ENCODE data around the gene CDKL5. TPM values are rescaled to one million over a fixed set of nuclear protein-coding genes. Genes with fewer than 3 reads are reported as not detected.

Gene CDKL5
- polyA plus RNA-seq, 2 donors = 1.5 to 1.6 TPM

- no peak overlapping the region for H3K4me3 ChIP-seq (ENCODE audit: low read depth in 1 of 2, low read length in 2 of 2)
- no peaks in the 10 kb centered on the region for H3K4me1 ChIP-seq (ENCODE audit: control insufficient read depth in 2 of 2, insufficient read depth in 2 of 2, low read length in 1 of 2)
- no peaks in the 10 kb centered on the region for H3K36me3 ChIP-seq (ENCODE audit: control insufficient read depth in 2 of 2, insufficient read depth in 2 of 2, low read length in 1 of 2)
- 86 to 88% methylated on average over 7 of the region's 7 CpGs for WGBS, 2 donors
- no peak overlapping the region for H3K27ac ChIP-seq (ENCODE audit: low read depth in 2 of 2, low read length in 1 of 2)
- no peaks in the 10 kb centered on the region for H3K27me3 ChIP-seq (ENCODE audit: control insufficient read depth in 1 of 2, insufficient read depth in 2 of 2, low read length in 2 of 2)
- peaks cover 0 to 3% of the 10 kb centered on the region in 2 donors for H3K9me3 ChIP-seq (ENCODE audit: control insufficient read depth in 2 of 2, insufficient read depth in 1 of 2, low read depth in 1 of 2, low read length in 1 of 2)
Measured at GRCh38 chrX:18687856-18688495, 262.6 kb downstream of the CDKL5 start.

DNA sequence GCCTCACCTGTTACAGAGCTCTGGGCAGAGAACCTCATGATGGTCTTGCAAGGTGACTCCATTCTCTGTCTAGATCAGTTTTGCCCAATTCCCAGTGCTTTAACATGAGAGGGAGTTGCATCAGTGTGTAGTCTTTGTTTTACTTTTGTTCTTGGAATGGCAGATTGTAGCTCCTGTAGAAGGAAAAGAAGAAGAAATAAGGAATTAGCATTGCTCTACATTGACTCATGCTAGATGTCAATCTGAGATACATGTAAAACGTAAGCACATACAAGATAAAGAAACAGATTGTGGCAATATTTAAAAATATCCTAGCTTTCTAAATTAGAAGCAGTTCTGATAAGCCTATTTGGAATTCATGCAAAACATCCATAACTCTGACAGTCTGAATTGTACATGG lies 266.0 kb downstream of the CDKL5 start:
- H3K27ac ChIP-seq (ENCODE audit: low read depth in 2 of 2, low read length in 1 of 2) = no peak overlapping the region
- no peak overlapping the region for H3K4me3 ChIP-seq (ENCODE audit: low read depth in 1 of 2, low read length in 2 of 2)
- no peaks in the 10 kb centered on the region for H3K36me3 ChIP-seq (ENCODE audit: control insufficient read depth in 2 of 2, insufficient read depth in 2 of 2, low read length in 1 of 2)
- H3K27me3 ChIP-seq (ENCODE audit: control insufficient read depth in 1 of 2, insufficient read depth in 2 of 2, low read length in 2 of 2) = no peaks in the 10 kb centered on the region
- peaks cover 0 to 6% of the 10 kb centered on the region in 2 donors for H3K9me3 ChIP-seq (ENCODE audit: control insufficient read depth in 2 of 2, insufficient read depth in 1 of 2, low read depth in 1 of 2, low read length in 1 of 2)
- H3K4me1 ChIP-seq (ENCODE audit: control insufficient read depth in 2 of 2, insufficient read depth in 2 of 2, low read length in 1 of 2) = no peaks in the 10 kb centered on the region
- WGBS, 2 donors = 44 to 53% methylated on average over 1 of the region's 1 CpG

GRCh38 chrX:18692541-18692940 lies 267.1 kb downstream of the CDKL5 start:
- H3K9me3 ChIP-seq (ENCODE audit: control insufficient read depth in 2 of 2, insufficient read depth in 1 of 2, low read depth in 1 of 2, low read length in 1 of 2) = peaks cover 0 to 6% of the 10 kb centered on the region in 2 donors
- no peaks in the 10 kb centered on the region for H3K27me3 ChIP-seq (ENCODE audit: control insufficient read depth in 1 of 2, insufficient read depth in 2 of 2, low read length in 2 of 2)
- 83 to 90% methylated on average over 4 of the region's 4 CpGs for WGBS, 2 donors
- H3K27ac ChIP-seq (ENCODE audit: low read depth in 2 of 2, low read length in 1 of 2) = no peak overlapping the region
- no peaks in the 10 kb centered on the region for H3K4me1 ChIP-seq (ENCODE audit: control insufficient read depth in 2 of 2, insufficient read depth in 2 of 2, low read length in 1 of 2)
- H3K36me3 ChIP-seq (ENCODE audit: control insufficient read depth in 2 of 2, insufficient read depth in 2 of 2, low read length in 1 of 2) = no peaks in the 10 kb centered on the region
- no peak overlapping the region for H3K4me3 ChIP-seq (ENCODE audit: low read depth in 1 of 2, low read length in 2 of 2)

DNA sequence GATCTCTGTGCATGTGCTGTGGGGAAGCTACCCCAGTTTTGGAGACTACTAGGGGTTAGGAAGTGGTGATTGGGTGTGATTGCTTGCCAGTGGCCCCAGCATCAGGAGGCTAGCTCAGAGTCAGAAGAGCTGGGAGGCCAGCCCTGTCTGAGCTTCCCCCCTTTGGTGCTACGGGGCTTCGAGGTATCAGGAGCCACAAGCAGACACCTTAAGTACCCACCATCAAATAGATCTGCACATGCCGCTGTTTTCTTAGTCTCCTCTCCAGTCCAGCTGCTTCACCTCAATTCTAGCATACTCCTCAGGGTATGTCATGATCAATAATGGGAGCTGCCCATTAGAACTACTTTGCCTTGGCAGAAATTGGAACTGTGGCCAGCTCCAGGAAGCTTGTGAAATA lies 271.2 kb downstream of the CDKL5 start:
- Histone ChIP-seq H3K4me3 (ENCODE audit: low read depth in 1 of 2, low read length in 2 of 2) (no peak overlapping the region), H3K4me1 (ENCODE audit: control insufficient read depth in 2 of 2, insufficient read depth in 2 of 2, low read length in 1 of 2) (no peaks in the 10 kb centered on the region), H3K9me3 (ENCODE audit: control insufficient read depth in 2 of 2, insufficient read depth in 1 of 2, low read depth in 1 of 2, low read length in 1 of 2) (peaks cover 0 to 3% of the 10 kb centered on the region in 2 donors), H3K27me3 (ENCODE audit: control insufficient read depth in 1 of 2, insufficient read depth in 2 of 2, low read length in 2 of 2) (no peaks in the 10 kb centered on the region), H3K36me3 (ENCODE audit: control insufficient read depth in 2 of 2, insufficient read depth in 2 of 2, low read length in 1 of 2) (no peaks in the 10 kb centered on the region), H3K27ac (ENCODE audit: low read depth in 2 of 2, low read length in 1 of 2) (no peak overlapping the region)
- 75 to 92% methylated on average over 3 of the region's 3 CpGs for WGBS, 2 donors

- Histone ChIP-seq H3K27me3 (ENCODE audit: control insufficient read depth in 1 of 2, insufficient read depth in 2 of 2, low read length in 2 of 2) (no peaks in the 10 kb centered on the region), H3K27ac (ENCODE audit: low read depth in 2 of 2, low read length in 1 of 2) (no peak overlapping the region), H3K9me3 (ENCODE audit: control insufficient read depth in 2 of 2, insufficient read depth in 1 of 2, low read depth in 1 of 2, low read length in 1 of 2) (peaks cover 0 to 3% of the 10 kb centered on the region in 2 donors), H3K4me3 (ENCODE audit: low read depth in 1 of 2, low read length in 2 of 2) (no peak overlapping the region), H3K4me1 (ENCODE audit: control insufficient read depth in 2 of 2, insufficient read depth in 2 of 2, low read length in 1 of 2) (no peaks in the 10 kb centered on the region), H3K36me3 (ENCODE audit: control insufficient read depth in 2 of 2, insufficient read depth in 2 of 2, low read length in 1 of 2) (no peaks in the 10 kb centered on the region)
- 88 to 92% methylated on average over 12 of the region's 12 CpGs for WGBS, 2 donors
Measured at GRCh38 chrX:18698737-18699650, 273.6 kb downstream of the CDKL5 start.

DNA sequence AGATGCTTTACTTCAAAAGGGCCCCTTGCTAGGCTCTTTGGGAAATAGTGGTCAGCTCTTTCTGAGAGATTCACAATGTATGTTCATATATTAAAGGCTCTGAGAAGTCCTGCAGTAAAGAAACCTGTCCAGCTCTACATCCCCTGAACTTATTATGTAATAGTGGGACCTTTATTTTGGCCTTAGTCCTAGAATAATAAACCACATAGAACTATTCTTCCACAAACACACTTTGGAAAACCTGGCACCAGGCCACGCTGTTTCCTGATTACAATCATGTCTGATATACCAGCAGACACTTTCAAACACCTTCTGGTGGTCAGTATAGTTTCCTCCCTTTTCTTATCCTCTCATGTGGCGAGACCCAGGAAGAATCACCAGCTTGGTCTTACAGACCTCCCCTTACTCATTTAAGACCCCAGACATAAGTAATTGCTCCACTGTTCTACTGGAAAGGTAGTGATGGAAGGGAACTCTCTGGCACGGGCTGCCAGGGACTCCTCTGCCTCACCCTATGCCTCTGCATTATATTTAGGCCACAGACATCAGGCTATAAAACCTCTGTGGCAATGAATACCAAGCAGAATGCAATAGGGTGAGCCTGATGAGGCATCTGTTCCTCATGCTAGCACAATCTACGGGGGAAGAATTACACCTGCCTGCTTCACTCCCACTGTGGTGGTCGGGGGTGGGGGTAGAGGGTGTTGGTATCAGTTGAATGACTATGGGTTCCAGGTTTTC lies 276.4 kb downstream of the CDKL5 start:
- Histone ChIP-seq H3K36me3 (ENCODE audit: control insufficient read depth in 2 of 2, insufficient read depth in 2 of 2, low read length in 1 of 2) (no peaks in the 10 kb centered on the region), H3K4me3 (ENCODE audit: low read depth in 1 of 2, low read length in 2 of 2) (no peak overlapping the region), H3K27ac (ENCODE audit: low read depth in 2 of 2, low read length in 1 of 2) (peak overlapping the region in 1 of 2 donors; percentile 25), H3K9me3 (ENCODE audit: control insufficient read depth in 2 of 2, insufficient read depth in 1 of 2, low read depth in 1 of 2, low read length in 1 of 2) (no peaks in the 10 kb centered on the region), H3K27me3 (ENCODE audit: control insufficient read depth in 1 of 2, insufficient read depth in 2 of 2, low read length in 2 of 2) (no peaks in the 10 kb centered on the region), H3K4me1 (ENCODE audit: control insufficient read depth in 2 of 2, insufficient read depth in 2 of 2, low read length in 1 of 2) (no peaks in the 10 kb centered on the region)
- 66 to 75% methylated on average over 5 of the region's 5 CpGs for WGBS, 2 donors

DNA sequence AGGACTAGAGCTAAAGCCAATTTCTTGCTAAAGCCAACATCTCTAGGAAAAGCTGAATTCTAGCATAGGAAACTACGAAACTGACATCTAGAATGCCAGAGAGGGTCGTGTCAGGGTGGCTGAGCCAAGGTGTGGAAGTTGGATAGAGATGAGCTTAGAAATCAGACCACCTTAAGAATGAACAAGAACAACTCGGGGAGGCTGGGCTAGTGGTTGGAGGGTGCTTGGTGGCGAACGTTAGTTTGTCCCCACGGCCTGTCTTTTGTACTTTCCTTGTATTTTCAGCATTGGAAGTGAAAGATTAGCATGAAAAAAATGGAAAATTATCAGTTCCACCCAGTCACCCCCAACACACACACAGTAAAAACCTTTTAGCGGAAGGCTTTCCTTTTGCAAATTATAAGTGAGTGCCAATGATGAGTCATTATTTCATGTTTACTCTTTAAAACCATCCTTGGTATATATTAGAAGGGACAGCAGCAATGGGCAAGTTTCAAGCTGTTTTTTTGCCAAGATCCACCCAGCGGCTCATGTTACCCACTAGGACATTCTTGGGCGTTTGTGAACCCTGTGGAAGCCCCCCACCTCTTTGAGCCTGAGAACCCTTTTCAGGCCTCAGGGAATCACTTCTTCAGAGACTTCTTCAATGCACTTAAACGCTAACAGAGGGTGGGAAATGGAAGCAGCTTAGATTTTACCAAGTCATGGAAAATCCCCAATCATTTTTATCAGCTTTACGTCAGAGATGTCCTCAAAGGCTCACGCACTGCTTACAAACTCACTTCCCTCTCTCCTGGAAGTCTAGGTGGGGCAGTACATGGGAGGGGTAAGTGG lies 277.2 kb downstream of the CDKL5 start:
- Histone ChIP-seq H3K27me3 (ENCODE audit: control insufficient read depth in 1 of 2, insufficient read depth in 2 of 2, low read length in 2 of 2) (no peaks in the 10 kb centered on the region), H3K27ac (ENCODE audit: low read depth in 2 of 2, low read length in 1 of 2) (peak overlapping the region in 1 of 2 donors; percentile 26), H3K4me1 (ENCODE audit: control insufficient read depth in 2 of 2, insufficient read depth in 2 of 2, low read length in 1 of 2) (no peaks in the 10 kb centered on the region), H3K9me3 (ENCODE audit: control insufficient read depth in 2 of 2, insufficient read depth in 1 of 2, low read depth in 1 of 2, low read length in 1 of 2) (no peaks in the 10 kb centered on the region), H3K4me3 (ENCODE audit: low read depth in 1 of 2, low read length in 2 of 2) (no peak overlapping the region), H3K36me3 (ENCODE audit: control insufficient read depth in 2 of 2, insufficient read depth in 2 of 2, low read length in 1 of 2) (no peaks in the 10 kb centered on the region)
- WGBS, 2 donors = 23 to 55% methylated on average over 12 of the region's 12 CpGs
